OCI-LY1 (cell line): ENCODE data around the gene WWOX.

Experiments used
- EZH2 ChIP-seq: fragments of 200-600 bp; sonication (generic), shearing (Covaris generic); IDR thresholded peaks from 2 replicates; pipeline ENCODE4 v1.8.0; 2017; ENCODE audit warnings: borderline replicate concordance, mixed run types, mild to moderate bottlenecking, antibody characterized with exemption, low read length, moderate library complexity, mixed read lengths
- TF ChIP-seq, protein P1 (sequence below): fragments of 200-600 bp; sonication (generic), shearing (Covaris generic); IDR thresholded peaks from 2 replicates; pipeline ENCODE4 v1.5.1; 2017; ENCODE audit warnings: mild to moderate bottlenecking, antibody characterized with exemption, low read length, moderate library complexity, mixed read lengths

DNA sequence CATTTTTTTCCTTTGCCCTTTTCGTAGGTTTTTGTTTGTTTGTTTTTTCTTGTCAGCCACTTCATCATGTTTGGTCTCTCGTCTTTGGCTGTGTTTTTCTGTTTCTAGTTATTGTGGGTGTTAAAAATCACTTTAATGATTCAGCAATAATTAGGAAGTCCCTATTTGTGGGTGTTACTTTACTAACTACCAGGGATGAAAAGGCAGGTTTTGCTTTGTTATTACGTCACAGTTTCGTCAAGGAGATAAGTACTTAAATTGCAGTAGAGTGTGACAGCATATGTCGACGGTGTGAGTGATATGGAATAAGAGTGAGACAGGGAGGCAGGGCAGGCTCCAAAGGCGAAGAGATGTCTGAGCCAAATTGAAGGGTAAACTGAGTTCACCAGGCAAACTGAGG is 479.6 kb downstream of the WWOX start:
- TF ChIP-seq, protein P1, sequence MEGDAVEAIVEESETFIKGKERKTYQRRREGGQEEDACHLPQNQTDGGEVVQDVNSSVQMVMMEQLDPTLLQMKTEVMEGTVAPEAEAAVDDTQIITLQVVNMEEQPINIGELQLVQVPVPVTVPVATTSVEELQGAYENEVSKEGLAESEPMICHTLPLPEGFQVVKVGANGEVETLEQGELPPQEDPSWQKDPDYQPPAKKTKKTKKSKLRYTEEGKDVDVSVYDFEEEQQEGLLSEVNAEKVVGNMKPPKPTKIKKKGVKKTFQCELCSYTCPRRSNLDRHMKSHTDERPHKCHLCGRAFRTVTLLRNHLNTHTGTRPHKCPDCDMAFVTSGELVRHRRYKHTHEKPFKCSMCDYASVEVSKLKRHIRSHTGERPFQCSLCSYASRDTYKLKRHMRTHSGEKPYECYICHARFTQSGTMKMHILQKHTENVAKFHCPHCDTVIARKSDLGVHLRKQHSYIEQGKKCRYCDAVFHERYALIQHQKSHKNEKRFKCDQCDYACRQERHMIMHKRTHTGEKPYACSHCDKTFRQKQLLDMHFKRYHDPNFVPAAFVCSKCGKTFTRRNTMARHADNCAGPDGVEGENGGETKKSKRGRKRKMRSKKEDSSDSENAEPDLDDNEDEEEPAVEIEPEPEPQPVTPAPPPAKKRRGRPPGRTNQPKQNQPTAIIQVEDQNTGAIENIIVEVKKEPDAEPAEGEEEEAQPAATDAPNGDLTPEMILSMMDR = no peak
- no peak for TF ChIP-seq EZH2
